Mucosa of stomach (tissue), 1 donor: ENCODE results near the gene DOP1A.

ENCODE experiments used
- H3K27me3 ChIP-seq: one replicate; pipeline ENCODE4 v1.7.0; 2013; ENCODE audit warnings: mild to moderate bottlenecking, low read length; ENCODE audit not compliant: control insufficient read depth, insufficient read depth
- H3K36me3 ChIP-seq: one replicate; pipeline ENCODE4 v1.7.0; 2013; ENCODE audit warnings: low read length; ENCODE audit not compliant: control insufficient read depth, insufficient read depth
- H3K4me1 ChIP-seq: one replicate; pipeline ENCODE4 v1.7.0; 2013; ENCODE audit warnings: mild to moderate bottlenecking, low read length; ENCODE audit not compliant: control insufficient read depth, insufficient read depth
- H3K4me3 ChIP-seq: one replicate; pipeline ENCODE4 v1.7.0; 2013; ENCODE audit warnings: low read length
- H3K9ac ChIP-seq: one replicate; pipeline ENCODE4 v1.7.0; 2013; ENCODE audit warnings: mild to moderate bottlenecking, low read length, moderate library complexity
- H3K9me3 ChIP-seq: one replicate; pipeline ENCODE4 v1.7.0; 2013; ENCODE audit warnings: mild to moderate bottlenecking, low read length, moderate library complexity; ENCODE audit not compliant: control insufficient read depth
- donor health status: Pancreatic carcinoma.

DOP1A gene, protein sequence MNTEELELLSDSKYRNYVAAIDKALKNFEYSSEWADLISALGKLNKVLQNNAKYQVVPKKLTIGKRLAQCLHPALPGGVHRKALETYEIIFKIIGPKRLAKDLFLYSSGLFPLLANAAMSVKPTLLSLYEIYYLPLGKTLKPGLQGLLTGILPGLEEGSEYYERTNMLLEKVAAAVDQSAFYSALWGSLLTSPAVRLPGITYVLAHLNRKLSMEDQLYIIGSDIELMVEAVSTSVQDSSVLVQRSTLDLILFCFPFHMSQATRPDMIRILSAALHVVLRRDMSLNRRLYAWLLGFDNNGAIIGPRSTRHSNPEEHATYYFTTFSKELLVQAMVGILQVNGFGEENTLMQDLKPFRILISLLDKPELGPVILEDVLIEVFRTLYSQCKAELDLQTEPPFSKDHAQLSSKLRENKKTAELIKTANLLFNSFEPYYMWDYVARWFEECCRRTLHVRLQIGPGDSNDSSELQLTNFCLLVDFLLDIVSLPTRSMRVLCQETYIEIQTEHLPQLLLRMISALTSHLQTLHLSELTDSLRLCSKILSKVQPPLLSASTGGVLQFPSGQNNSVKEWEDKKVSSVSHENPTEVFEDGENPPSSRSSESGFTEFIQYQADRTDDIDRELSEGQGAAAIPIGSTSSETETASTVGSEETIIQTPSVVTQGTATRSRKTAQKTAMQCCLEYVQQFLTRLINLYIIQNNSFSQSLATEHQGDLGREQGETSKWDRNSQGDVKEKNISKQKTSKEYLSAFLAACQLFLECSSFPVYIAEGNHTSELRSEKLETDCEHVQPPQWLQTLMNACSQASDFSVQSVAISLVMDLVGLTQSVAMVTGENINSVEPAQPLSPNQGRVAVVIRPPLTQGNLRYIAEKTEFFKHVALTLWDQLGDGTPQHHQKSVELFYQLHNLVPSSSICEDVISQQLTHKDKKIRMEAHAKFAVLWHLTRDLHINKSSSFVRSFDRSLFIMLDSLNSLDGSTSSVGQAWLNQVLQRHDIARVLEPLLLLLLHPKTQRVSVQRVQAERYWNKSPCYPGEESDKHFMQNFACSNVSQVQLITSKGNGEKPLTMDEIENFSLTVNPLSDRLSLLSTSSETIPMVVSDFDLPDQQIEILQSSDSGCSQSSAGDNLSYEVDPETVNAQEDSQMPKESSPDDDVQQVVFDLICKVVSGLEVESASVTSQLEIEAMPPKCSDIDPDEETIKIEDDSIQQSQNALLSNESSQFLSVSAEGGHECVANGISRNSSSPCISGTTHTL (N-terminal part only)

GRCh38 chr6:83067448-83068439 is at the start of gene DOP1A:
TSS of gene DOP1A (plus strand) at chr6:83067671. CDS start at chr6:83096978, 29,307 bp downstream.
- peak within 1 kb of the TSS; percentile 90 for H3K9ac ChIP-seq
- no peaks in the 10 kb centered on the region for H3K27me3 ChIP-seq
- no peaks in the 10 kb centered on the region for H3K36me3 ChIP-seq
- H3K9me3 ChIP-seq = no peaks in the 10 kb centered on the region
- peak within 1 kb of the TSS; percentile 71 for H3K4me3 ChIP-seq
- peaks cover 8% of the 10 kb centered on the region for H3K4me1 ChIP-seq

- Histone ChIP-seq H3K9ac (no peak overlapping the region), H3K27me3 (no peaks in the 10 kb centered on the region), H3K4me1 (no peaks in the 10 kb centered on the region), H3K4me3 (no peak overlapping the region), H3K36me3 (no peaks in the 10 kb centered on the region), H3K9me3 (no peaks in the 10 kb centered on the region)
These were observed 47.7 kb upstream of the DOP1A start for GRCh38 chr6:83019741-83020140.

DNA sequence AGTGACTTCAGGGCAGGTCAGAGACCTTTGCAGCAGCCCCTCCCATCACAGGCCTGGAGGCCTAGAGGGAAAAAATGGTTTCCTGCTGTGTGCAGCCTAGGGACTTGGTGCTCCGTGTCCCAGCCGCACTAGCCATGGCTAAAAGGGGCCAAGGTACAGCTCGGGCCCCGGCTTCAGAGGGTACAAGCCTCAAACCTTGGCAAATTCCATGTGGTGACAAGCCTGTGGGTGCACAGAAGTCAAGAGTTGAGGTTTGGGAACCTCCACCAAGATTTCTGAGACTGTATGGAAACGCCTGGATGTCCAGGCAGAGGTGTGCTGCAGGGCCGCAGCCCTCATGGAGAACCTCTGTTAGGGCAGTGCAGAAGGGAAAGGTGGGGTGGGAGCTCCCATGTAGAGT is 35.8 kb upstream of the DOP1A start:
- Histone ChIP-seq H3K27me3 (no peaks in the 10 kb centered on the region), H3K36me3 (no peaks in the 10 kb centered on the region), H3K9ac (no peak overlapping the region), H3K4me1 (no peaks in the 10 kb centered on the region), H3K4me3 (no peak overlapping the region), H3K9me3 (peaks cover 7% of the 10 kb centered on the region)

DNA sequence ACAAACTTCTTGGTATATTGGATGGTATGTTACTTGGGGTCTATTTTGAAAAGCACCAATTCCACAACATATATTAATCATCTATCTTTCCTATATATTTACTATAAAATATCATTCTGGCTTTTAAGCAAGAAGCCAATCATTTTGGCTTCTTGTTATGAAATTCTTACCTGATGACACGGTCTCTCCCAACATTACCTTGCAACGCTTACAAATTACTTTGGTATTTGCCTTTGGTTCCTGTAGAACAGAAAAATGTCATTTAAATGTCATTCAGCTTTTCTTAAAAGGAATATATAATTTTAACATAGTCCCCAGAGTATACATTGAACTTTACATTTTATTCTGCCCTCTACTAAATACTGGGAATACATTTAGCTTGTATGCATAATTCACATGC is 29.2 kb upstream of the DOP1A start:
- Histone ChIP-seq H3K27me3 (no peaks in the 10 kb centered on the region), H3K4me1 (no peaks in the 10 kb centered on the region), H3K36me3 (no peaks in the 10 kb centered on the region), H3K9me3 (no peaks in the 10 kb centered on the region), H3K4me3 (no peak overlapping the region), H3K9ac (no peak overlapping the region)

GRCh38 chr6:83042467-83043053 is 24.9 kb upstream of the DOP1A start:
- Histone ChIP-seq H3K4me1 (no peaks in the 10 kb centered on the region), H3K27me3 (no peaks in the 10 kb centered on the region), H3K4me3 (no peak overlapping the region), H3K9ac (no peak overlapping the region), H3K9me3 (no peaks in the 10 kb centered on the region), H3K36me3 (no peaks in the 10 kb centered on the region)

- no peaks in the 10 kb centered on the region for H3K9me3 ChIP-seq
- H3K9ac ChIP-seq = no peak overlapping the region
- H3K36me3 ChIP-seq = no peaks in the 10 kb centered on the region
- H3K27me3 ChIP-seq = no peaks in the 10 kb centered on the region
- H3K4me3 ChIP-seq = no peak overlapping the region
- no peaks in the 10 kb centered on the region for H3K4me1 ChIP-seq
These were observed 23.2 kb upstream of the DOP1A start for GRCh38 chr6:83044091-83044768.

GRCh38 chr6:83047065-83047754 is 20.3 kb upstream of the DOP1A start:
- Histone ChIP-seq H3K36me3 (no peaks in the 10 kb centered on the region), H3K9me3 (no peaks in the 10 kb centered on the region), H3K4me3 (no peak overlapping the region), H3K27me3 (no peaks in the 10 kb centered on the region), H3K9ac (no peak overlapping the region), H3K4me1 (no peaks in the 10 kb centered on the region)

DNA sequence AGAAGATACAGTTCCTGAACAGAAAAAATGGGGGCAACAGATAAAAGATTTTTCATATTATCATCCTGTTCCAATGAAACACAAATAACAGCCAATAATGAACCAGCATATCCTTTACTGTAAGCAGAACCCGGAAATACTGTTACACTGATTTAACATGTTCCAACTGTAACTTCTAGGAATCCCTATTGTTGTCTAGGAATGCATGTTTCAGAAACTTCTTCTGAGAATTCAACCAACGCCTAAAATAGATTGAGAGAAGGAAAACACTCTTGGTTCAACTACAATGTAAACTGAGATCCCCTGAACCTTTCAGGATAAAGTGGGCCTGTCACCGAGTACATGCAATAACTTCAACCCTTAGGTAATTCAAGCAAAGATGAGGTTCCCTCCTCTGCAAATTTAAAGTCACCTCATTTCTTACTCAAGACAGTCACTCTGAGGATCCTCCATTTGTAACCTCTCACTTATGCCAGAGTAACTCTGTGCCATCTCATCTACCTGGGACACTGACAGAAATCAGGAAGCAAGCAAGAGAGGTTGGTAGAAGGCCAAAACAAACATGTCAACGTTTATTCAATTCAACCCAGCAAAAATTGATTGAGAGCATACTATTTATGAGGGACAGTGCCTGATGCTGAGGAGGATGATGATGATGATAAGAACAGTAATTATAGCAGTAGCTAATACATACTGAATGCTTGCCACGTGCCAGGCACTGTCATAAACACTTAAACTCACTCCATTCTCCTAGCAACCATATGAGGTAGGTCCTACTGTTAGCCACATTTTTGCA is 15.9 kb upstream of the DOP1A start:
- H3K9ac ChIP-seq = no peak overlapping the region
- H3K36me3 ChIP-seq = no peaks in the 10 kb centered on the region
- no peaks in the 10 kb centered on the region for H3K4me1 ChIP-seq
- no peak overlapping the region for H3K4me3 ChIP-seq
- no peaks in the 10 kb centered on the region for H3K27me3 ChIP-seq
- no peaks in the 10 kb centered on the region for H3K9me3 ChIP-seq

DNA sequence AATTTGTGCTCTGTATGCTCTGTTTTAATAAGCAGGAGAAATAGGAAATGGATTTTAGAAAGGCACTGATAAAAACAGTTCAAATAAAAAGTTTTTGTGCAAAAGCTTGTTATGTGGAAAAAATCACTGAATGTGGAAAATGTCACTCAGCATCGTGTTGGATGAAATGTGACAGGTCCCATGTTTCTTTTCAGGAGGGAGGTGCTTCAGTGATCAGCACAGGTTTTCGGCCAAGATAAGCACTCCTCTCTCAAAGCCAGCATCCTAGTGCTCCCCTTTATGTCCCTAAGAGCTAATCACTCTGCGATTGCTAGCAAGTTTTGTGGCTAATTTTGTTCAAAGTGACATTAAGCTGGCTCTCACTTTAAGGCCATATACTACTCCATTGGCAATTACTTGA is 13.8 kb upstream of the DOP1A start:
- Histone ChIP-seq H3K4me3 (no peak overlapping the region), H3K36me3 (no peaks in the 10 kb centered on the region), H3K9ac (no peak overlapping the region), H3K4me1 (no peaks in the 10 kb centered on the region), H3K27me3 (no peaks in the 10 kb centered on the region), H3K9me3 (no peaks in the 10 kb centered on the region)
